CD4-positive, alpha-beta T cell (primary cell): Measurements from ENCODE around the gene SLC25A53. TPM values are rescaled to one million over a fixed set of nuclear protein-coding genes. Genes with fewer than 3 reads are reported as not detected.

Experiments used
- ATAC-seq: fragments of 200-7000 bp; cut with Tn5 transposase; one replicate; pipeline ENCODE4 v1.10.0; 2022; ENCODE audit warnings: mild to moderate bottlenecking; ENCODE audit not compliant: poor library complexity
- CTCF ChIA-PET: fragments of 350-600 bp; sonication (Branson Sonifier 250); formaldehyde crosslinking; loops from one replicate; lab custom pipeline; 2021; ENCODE audit warnings: antibody characterized with exemption, inconsistent platforms; lab: Charles Lee
- POLR2A ChIA-PET: fragments of 350-600 bp; sonication (Branson Sonifier 250); formaldehyde crosslinking; loops from one replicate; lab custom pipeline; 2021; ENCODE audit warnings: antibody characterized with exemption, inconsistent platforms; lab: Charles Lee
- DNase-seq, 14 experiments: peaks; one replicate each; pipeline ENCODE4 v3.0.0-alpha.2; 2013 to 2020; ENCODE audit warnings: mixed read lengths in 2 of 14
- H3K27ac ChIP-seq, 2 donors: one replicate each; pipeline versions ENCODE4 v1.5.1 to v1.7.0; 2013; ENCODE audit warnings: low read length in 2 of 2, low read depth in 1 of 2, mild to moderate bottlenecking in 1 of 2
- H3K27me3 ChIP-seq, 2 experiments: 1 replicate in 1 of 2; 2 replicates in 1 of 2; pipeline versions ENCODE4 v1.6.1 to v1.7.0; 2013; ENCODE audit warnings: low read length in 2 of 2, control low read depth in 1 of 2, mild to moderate bottlenecking in 1 of 2, moderate library complexity in 1 of 2; ENCODE audit not compliant: insufficient read depth in 2 of 2, control insufficient read depth in 1 of 2
- H3K36me3 ChIP-seq: one replicate; pipeline ENCODE4 v1.6.1; 2013; ENCODE audit warnings: low read length, control low read depth; ENCODE audit not compliant: insufficient read depth
- H3K4me1 ChIP-seq: one replicate; pipeline ENCODE4 v1.6.1; 2013; ENCODE audit warnings: low read length, control low read depth; ENCODE audit not compliant: insufficient read depth
- H3K4me3 ChIP-seq: one replicate; pipeline ENCODE4 v1.5.1; 2013; ENCODE audit warnings: mild to moderate bottlenecking, low read length, moderate library complexity
- H3K9me3 ChIP-seq, 2 experiments: 1 replicate in 1 of 2; 2 replicates in 1 of 2; pipeline versions ENCODE4 v1.6.1 to v1.7.0; 2013; ENCODE audit warnings: low read length in 2 of 2, mild to moderate bottlenecking in 2 of 2, control low read depth in 1 of 2, moderate library complexity in 1 of 2; ENCODE audit not compliant: control insufficient read depth in 1 of 2, insufficient read depth in 1 of 2
- H3K27ac Mint-ChIP-seq: one replicate; pipeline ENCODE4 v1.8.0; 2020; ENCODE audit warnings: mixed read lengths
- H3K27me3 Mint-ChIP-seq: one replicate; pipeline ENCODE4 v1.8.0; 2021; ENCODE audit warnings: mixed read lengths
- H3K36me3 Mint-ChIP-seq: one replicate; pipeline ENCODE4 v1.8.0; 2021; ENCODE audit warnings: low read depth, mixed read lengths
- H3K4me1 Mint-ChIP-seq: one replicate; pipeline ENCODE4 v1.8.0; 2021; ENCODE audit warnings: low read depth, mixed read lengths
- H3K4me3 Mint-ChIP-seq: one replicate; pipeline ENCODE4 v1.8.0; 2020; ENCODE audit warnings: mild to moderate bottlenecking, mixed read lengths
- H3K9me3 Mint-ChIP-seq: one replicate; pipeline ENCODE4 v1.8.0; 2020; ENCODE audit warnings: mixed read lengths
- CTCF ChIP-seq: fragments of 200-600 bp; IDR thresholded peaks from one replicate; pipeline ENCODE4 v1.8.0; 2022; ENCODE audit warnings: antibody characterized with exemption, mild to moderate bottlenecking
- intact Hi-C, 2 experiments: fragments of 100-400 bp; cut with DNase I in 1 of 2; cut with micrococcal nuclease in 1 of 2; formaldehyde crosslinking; loops; one replicate each; pipeline versions ENCODE4 v1.15.1 to v1.9.0; 2023 to 2025; cut with DNase I, micrococcal nuclease
- total RNA-seq, 174 experiments: library from RNA in 2 of 174; stranded (reverse) in 2 of 174; gene quantifications; one replicate each; pipeline ENCODE4 v1.2.3 and lab custom pipeline; 2021 to 2026

SLC25A53 gene
- total RNA-seq, 2 experiments from 2014 or later, result 5.1 TPM

- intact Hi-C loops, result no loop called here
Measured at GRCh38 chrX:104105330-104106262, 51.2 kb downstream of the SLC25A53 start.

GRCh38 chrX:104104676-104105075 lies 52.1 kb downstream of the SLC25A53 start:
- H3K9me3 Mint-ChIP-seq, result no peaks in the 10 kb centered on the region
- Histone ChIP-seq H3K27me3 (no peaks in the 10 kb centered on the region), H3K36me3 (no peaks in the 10 kb centered on the region), H3K4me3 (no peak overlapping the region), H3K27ac (no peak overlapping the region), H3K4me1 (peaks cover 11% of the 10 kb centered on the region), H3K9me3 (no peaks in the 10 kb centered on the region)
- DNase-seq, result no peak
- H3K27ac Mint-ChIP-seq, result no peak overlapping the region
- no peak for TF ChIP-seq CTCF
- no peak overlapping the region for H3K4me3 Mint-ChIP-seq
- intact Hi-C loops, result no loop called here
- peaks cover 3% of the 10 kb centered on the region for H3K4me1 Mint-ChIP-seq
- ChIA-PET POLR2A (interaction anchor here (1.5 kb wide), 1 partner anchor 52 kb away, joined by 3 read pairs; the partner anchor contains the start of gene SLC25A53), CTCF (no interaction called here)
- ATAC-seq, result no peak
- H3K36me3 Mint-ChIP-seq, result no peaks in the 10 kb centered on the region
- no peaks in the 10 kb centered on the region for H3K27me3 Mint-ChIP-seq

More at GRCh38 chrX:104105330-104106262, 51.2 kb downstream of the SLC25A53 start:
- H3K4me3 Mint-ChIP-seq, result no peak overlapping the region
- no peaks in the 10 kb centered on the region for H3K36me3 Mint-ChIP-seq
- no peak for TF ChIP-seq CTCF
- no peaks in the 10 kb centered on the region for H3K36me3 ChIP-seq
- peaks cover 12% of the 10 kb centered on the region for H3K4me1 Mint-ChIP-seq
- no peak overlapping the region for H3K4me3 ChIP-seq
- H3K9me3 Mint-ChIP-seq, result no peaks in the 10 kb centered on the region
- H3K9me3 ChIP-seq, result no peaks in the 10 kb centered on the region
- ATAC-seq (no peak), DNase-seq (no peak)
- H3K27ac Mint-ChIP-seq, result no peak overlapping the region
- no peaks in the 10 kb centered on the region for H3K27me3 Mint-ChIP-seq
- ChIA-PET POLR2A (no interaction called here), CTCF (no interaction called here)
- H3K27ac ChIP-seq, result no peak overlapping the region
- peaks cover 18% of the 10 kb centered on the region for H3K4me1 ChIP-seq
- H3K27me3 ChIP-seq, result no peaks in the 10 kb centered on the region

- POLR2A ChIA-PET, result interaction anchor here (1.0 to 1.4 kb wide), 3 partner anchors 14 to 39 kb away, joined by 3 to 6 read pairs (median 4); no protein-coding TSS in a partner anchor
Measured at GRCh38 chrX:104098919-104099318, 57.9 kb downstream of the SLC25A53 start.

More at GRCh38 chrX:104098919-104099318, 57.9 kb downstream of the SLC25A53 start:
- H3K4me3 ChIP-seq, result no peak overlapping the region
- no peak overlapping the region for H3K27ac ChIP-seq
- no peak overlapping the region for H3K27ac Mint-ChIP-seq
- H3K9me3 ChIP-seq, result no peaks in the 10 kb centered on the region
- H3K9me3 Mint-ChIP-seq, result no peaks in the 10 kb centered on the region
- H3K27me3 ChIP-seq, result no peaks in the 10 kb centered on the region
- H3K27me3 Mint-ChIP-seq, result peaks cover 3% of the 10 kb centered on the region
- DNase-seq, result peak in 1 of 14 experiments; percentile 4
- H3K36me3 ChIP-seq, result no peaks in the 10 kb centered on the region
- TF ChIP-seq CTCF, result no peak
- H3K36me3 Mint-ChIP-seq, result no peaks in the 10 kb centered on the region
- peak; percentile 32 for ATAC-seq
- H3K4me1 Mint-ChIP-seq, result peaks cover 4% of the 10 kb centered on the region
- H3K4me1 ChIP-seq, result no peaks in the 10 kb centered on the region
- CTCF ChIA-PET, result interaction anchor here (1.0 to 3.0 kb wide), 2 partner anchors 14 to 69 kb away, joined by 3 to 14 read pairs; no protein-coding TSS in a partner anchor
- no peak overlapping the region for H3K4me3 Mint-ChIP-seq
- intact Hi-C loops, result loop anchor here (1.0 kb wide), 2 partner anchors 14 to 37 kb away; no protein-coding TSS in a partner anchor
